Thoracic aorta (tissue), 2 donors: Measurements from ENCODE around the gene ENG. TPM values are rescaled to one million over a fixed set of nuclear protein-coding genes. Genes with fewer than 3 reads are reported as not detected.

Experiments
- ATAC-seq: fragments of 150-250 bp; one replicate; pipeline ENCODE4 v1.8.0; 2017; ENCODE audit warnings: low read depth; ENCODE audit not compliant: insufficient number of reproducible peaks, low FRiP score
- DNase-seq: peaks from one replicate; pipeline ENCODE4 v3.0.0-alpha.2; 2020; ENCODE audit warnings: low spot score
- H3K27ac ChIP-seq, 2 donors: fragments of 200-600 bp; sonication (generic); 1 replicate in 1 of 2; 2 replicates in 1 of 2; pipeline ENCODE4 v1.5.1; 2016; ENCODE audit warnings: mild to moderate bottlenecking in 2 of 2, moderate library complexity in 2 of 2
- H3K27me3 ChIP-seq: fragments of 200-600 bp; sonication (generic); replicated peaks from 2 replicates; pipeline ENCODE4 v1.6.0; 2016; ENCODE audit warnings: mild to moderate bottlenecking; ENCODE audit not compliant: insufficient read depth
- H3K36me3 ChIP-seq: fragments of 200-600 bp; sonication (generic); one replicate; pipeline ENCODE4 v1.5.1; 2016
- H3K4me1 ChIP-seq, 2 donors: fragments of 200-600 bp; sonication (generic); 1 replicate in 1 of 2; 2 replicates in 1 of 2; pipeline versions ENCODE4 v1.5.1 to v1.6.0; 2016; ENCODE audit warnings: low read depth in 2 of 2, mild to moderate bottlenecking in 1 of 2; ENCODE audit not compliant: control insufficient read depth in 1 of 2
- H3K4me3 ChIP-seq: fragments of 200-600 bp; sonication (generic); 2 replicates; pipeline ENCODE4 v1.5.1; 2016; ENCODE audit warnings: mild to moderate bottlenecking
- H3K9me3 ChIP-seq: fragments of 200-600 bp; sonication (generic); 2 replicates; pipeline ENCODE4 v1.5.1; 2016
- CTCF ChIP-seq: fragments of 200-600 bp; sonication (generic); IDR thresholded peaks from one replicate; pipeline ENCODE4 v1.5.1; 2019; ENCODE audit warnings: antibody characterized with exemption
- total RNA-seq, 2 donors: library from RNA; depleted of rRNA; stranded (reverse); fragments of >200 nt; gene quantifications; one replicate each; pipeline versions ENCODE4 v1.1.0 to v1.2.3, GENCODE V29; 2016

The ENG gene
- total RNA-seq, 2 donors from 2014 or later: 239 to 268 TPM

- no peak for TF ChIP-seq CTCF
- H3K27me3 ChIP-seq: no peaks in the 10 kb centered on the region
- H3K4me3 ChIP-seq: no peak overlapping the region
- ATAC-seq (no peak), DNase-seq (no peak)
- H3K36me3 ChIP-seq: peaks cover 57% of the 10 kb centered on the region
- no peaks in the 10 kb centered on the region for H3K9me3 ChIP-seq
- peak overlapping the region; percentile 24 to 37 for H3K27ac ChIP-seq
- peaks cover 16 to 46% of the 10 kb centered on the region in 2 donors for H3K4me1 ChIP-seq
Measured at GRCh38 chr9:127790094-127790855, 64.2 kb downstream of the ENG start.

- DNase-seq (no peak), ATAC-seq (no peak)
- Histone ChIP-seq H3K4me1 (peaks cover 16 to 51% of the 10 kb centered on the region in 2 donors), H3K27ac (no peak overlapping the region), H3K9me3 (no peaks in the 10 kb centered on the region), H3K27me3 (no peaks in the 10 kb centered on the region), H3K36me3 (peaks cover 57% of the 10 kb centered on the region), H3K4me3 (no peak overlapping the region)
- no peak for TF ChIP-seq CTCF
Measured at GRCh38 chr9:127789179-127789578, 65.3 kb downstream of the ENG start.

- no peak for TF ChIP-seq CTCF
- Histone ChIP-seq H3K4me3 (no peak overlapping the region), H3K36me3 (peaks cover 57% of the 10 kb centered on the region), H3K27ac (no peak overlapping the region), H3K4me1 (peaks cover 14 to 47% of the 10 kb centered on the region in 2 donors), H3K9me3 (no peaks in the 10 kb centered on the region), H3K27me3 (no peaks in the 10 kb centered on the region)
- no peak for DNase-seq
- no peak for ATAC-seq
Measured at GRCh38 chr9:127788337-127789011, 66.0 kb downstream of the ENG start.

- DNase-seq: no peak
- Histone ChIP-seq H3K4me3 (peak overlapping the region; percentile 99), H3K27ac (peak overlapping the region; percentile 93 to 95), H3K36me3 (peaks cover 43% of the 10 kb centered on the region), H3K9me3 (no peaks in the 10 kb centered on the region), H3K27me3 (no peaks in the 10 kb centered on the region), H3K4me1 (peaks cover 9 to 38% of the 10 kb centered on the region in 2 donors)
- peak; percentile 10 for TF ChIP-seq CTCF
- no peak for ATAC-seq
Measured at GRCh38 chr9:127786773-127787104, 67.7 kb downstream of the ENG start.

DNA sequence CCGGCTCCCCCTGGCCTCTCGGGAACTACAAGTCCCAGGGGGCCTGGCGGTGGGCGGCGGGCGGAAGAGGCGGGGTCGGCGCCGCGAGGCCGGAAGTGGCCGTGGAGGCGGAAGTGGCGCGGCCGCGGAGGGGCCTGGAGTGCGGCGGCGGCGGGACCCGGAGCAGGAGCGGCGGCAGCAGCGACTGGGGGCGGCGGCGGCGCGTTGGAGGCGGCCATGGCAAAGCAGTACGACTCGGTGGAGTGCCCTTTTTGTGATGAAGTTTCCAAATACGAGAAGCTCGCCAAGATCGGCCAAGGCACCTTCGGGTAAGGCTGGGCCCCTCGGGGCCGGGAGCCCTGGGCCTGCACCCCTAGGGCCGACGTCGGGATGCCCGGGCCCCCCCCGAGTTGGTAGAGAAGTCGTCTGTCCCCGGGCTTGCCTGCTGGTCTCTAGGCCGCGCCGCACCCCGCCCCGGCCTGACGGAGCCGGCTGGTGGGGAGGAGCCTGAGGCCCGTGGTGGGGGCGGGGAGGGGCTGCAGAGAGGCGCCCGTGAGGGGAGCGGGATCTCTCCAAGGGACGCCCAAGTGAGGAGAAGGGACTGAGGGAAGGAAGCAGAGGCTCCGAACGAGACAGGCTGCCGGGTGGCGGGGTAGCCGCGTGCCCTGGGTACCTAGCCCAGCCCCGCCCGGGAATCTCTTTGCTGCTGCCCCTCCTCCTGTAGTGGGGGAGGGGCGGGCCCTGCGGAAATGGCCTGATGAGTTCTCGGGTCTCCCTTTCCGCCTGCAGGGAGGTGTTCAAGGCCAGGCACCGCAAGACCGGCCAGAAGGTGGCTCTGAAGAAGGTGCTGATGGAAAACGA lies 68.3 kb downstream of the ENG start, which contains the start of gene CDK9:
TSS of gene CDK9 (plus strand) at position 102 of the 840 bp plus-strand sequence. CDS start at position 217, 115 bp downstream.
- H3K4me1 ChIP-seq: peaks cover 9 to 38% of the 10 kb centered on the region in 2 donors
- DNase-seq: peak; percentile 55
- no peak for TF ChIP-seq CTCF
- no peaks in the 10 kb centered on the region for H3K9me3 ChIP-seq
- peak; percentile 64 for ATAC-seq
- peaks cover 37% of the 10 kb centered on the region for H3K36me3 ChIP-seq
- H3K27ac ChIP-seq: peak within 1 kb of the TSS; percentile 93 to 95
- no peaks in the 10 kb centered on the region for H3K27me3 ChIP-seq
- H3K4me3 ChIP-seq: peak within 1 kb of the TSS; percentile 99
